ENCODE measurements around the gene NR2C2AP.
A peak's percentile ranks its signal among the peaks of the same experiment; 100 is the strongest.
"Not testable (repeated sequence)": the region's sequence is repeated elsewhere in the genome, so short reads cannot be mapped to it uniquely, and the experiment has no call there.

NR2C2AP gene, protein sequence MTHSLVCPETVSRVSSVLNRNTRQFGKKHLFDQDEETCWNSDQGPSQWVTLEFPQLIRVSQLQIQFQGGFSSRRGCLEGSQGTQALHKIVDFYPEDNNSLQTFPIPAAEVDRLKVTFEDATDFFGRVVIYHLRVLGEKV

GRCh38 chr19:19203012-19203856, at the start of gene NR2C2AP:
Gene NR2C2AP (minus strand): TSS chr19:19203414. CDS start chr19:19203060, 354 bp downstream.
- DNase-seq (ENCODE audit: low spot score) = peak; percentile 93

DNA sequence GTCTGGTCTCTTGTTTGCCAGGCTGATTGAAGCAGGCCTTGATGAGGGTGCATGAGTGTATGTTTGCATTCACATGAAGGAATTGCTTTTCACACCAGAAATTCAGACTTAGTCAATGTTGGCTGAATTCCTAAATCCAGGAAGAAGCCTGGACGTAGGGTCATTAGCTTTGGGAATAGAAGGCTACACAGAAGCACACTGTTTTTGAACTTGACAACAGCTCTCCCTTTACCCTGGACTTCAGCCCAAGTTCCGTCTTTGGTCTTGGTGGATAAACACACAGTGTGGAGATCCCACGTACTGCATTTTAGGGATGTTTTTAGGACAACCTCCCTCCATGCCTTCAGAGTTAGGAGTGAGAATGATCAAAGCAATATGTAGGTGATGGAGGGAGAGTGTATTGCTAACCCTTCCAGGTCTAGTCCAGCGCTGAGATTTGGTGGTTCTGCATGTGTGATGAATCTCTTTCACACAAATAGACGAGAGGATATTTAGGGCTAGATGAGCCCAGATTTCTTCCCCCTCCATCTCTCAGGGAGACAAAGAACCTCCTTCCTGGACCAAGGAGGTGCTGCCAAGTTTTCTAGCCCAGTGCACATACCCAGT, 47.1 kb upstream of the NR2C2AP start:
- DNase-seq (ENCODE audit: low spot score) = no peak

DNA sequence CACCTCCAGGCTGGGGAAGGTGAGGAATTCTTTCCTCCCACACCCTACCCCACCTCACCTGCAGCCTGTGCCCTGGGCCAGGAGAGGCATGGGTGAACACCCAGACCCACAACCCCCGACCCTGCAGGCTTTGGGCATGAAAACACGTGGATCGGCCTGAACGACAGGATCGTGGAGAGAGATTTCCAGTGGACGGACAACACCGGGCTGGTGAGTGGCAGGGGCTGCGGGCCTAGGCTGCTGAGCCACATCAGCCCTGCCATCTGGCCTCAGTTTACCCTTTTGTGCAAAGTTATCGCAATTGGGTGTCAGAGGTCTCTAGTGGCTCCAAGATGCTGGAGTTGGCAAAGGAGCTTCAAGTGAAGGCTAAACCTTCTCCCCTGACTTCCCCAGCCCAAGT, 37.3 kb upstream of the NR2C2AP start:
- DNase-seq (ENCODE audit: low spot score) = no peak

DNA sequence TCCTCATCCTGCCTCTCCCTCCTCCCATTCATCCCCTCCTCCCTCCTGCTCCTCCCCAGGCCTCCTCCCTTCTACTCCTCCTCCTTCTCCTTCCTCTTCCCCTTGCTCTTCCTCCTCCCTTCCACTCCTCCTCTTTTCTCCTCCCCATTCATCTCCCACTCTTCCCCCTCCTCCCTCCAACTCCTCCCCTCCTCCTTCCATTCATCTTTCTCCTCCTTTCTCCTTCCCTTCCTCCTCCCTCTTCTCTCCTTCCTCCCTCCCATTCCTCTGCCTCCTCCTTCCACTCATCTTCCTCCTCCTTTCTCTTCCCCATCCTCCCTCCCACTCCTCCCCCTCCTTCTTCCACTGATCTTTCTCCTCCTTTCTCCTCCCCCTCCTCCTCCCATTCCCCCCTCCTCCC, 36.5 kb upstream of the NR2C2AP start:
- no peak for DNase-seq (ENCODE audit: low spot score)

- DNase-seq (ENCODE audit: low spot score) = no peak
Measured at GRCh38 chr19:19238126-19238894, 35.1 kb upstream of the NR2C2AP start.

- DNase-seq (ENCODE audit: low spot score) = no peak
Measured at GRCh38 chr19:19236173-19236572, 33.0 kb upstream of the NR2C2AP start.

- DNase-seq (ENCODE audit: low spot score) = no peak
Measured at GRCh38 chr19:19234220-19234816, 31.1 kb upstream of the NR2C2AP start.

- no peak for DNase-seq (ENCODE audit: low spot score)
Measured at GRCh38 chr19:19232261-19232721, 29.1 kb upstream of the NR2C2AP start.

GRCh38 chr19:19230999-19231398, 27.8 kb upstream of the NR2C2AP start:
- no peak for DNase-seq (ENCODE audit: low spot score)

DNA sequence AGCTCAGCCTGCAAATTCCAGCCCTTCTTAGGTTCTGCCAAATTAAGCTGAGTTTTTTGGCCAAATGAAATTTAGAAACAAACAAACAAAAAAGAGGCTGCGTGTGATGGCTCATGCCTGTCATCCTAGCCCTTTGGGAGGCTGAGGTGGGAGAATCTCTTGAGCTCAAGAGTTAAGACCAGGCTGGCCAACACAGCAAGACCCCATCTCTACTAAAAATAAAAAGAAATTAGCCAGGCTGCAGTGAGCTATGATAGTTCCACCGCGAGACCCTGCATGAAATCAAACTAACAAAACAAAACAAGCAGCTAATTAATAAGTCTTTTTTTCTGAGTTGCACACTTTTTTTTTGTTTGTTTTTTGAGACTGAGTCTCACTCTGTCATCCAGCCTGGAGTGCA, 26.5 kb upstream of the NR2C2AP start:
- no peak for DNase-seq (ENCODE audit: low spot score)

DNA sequence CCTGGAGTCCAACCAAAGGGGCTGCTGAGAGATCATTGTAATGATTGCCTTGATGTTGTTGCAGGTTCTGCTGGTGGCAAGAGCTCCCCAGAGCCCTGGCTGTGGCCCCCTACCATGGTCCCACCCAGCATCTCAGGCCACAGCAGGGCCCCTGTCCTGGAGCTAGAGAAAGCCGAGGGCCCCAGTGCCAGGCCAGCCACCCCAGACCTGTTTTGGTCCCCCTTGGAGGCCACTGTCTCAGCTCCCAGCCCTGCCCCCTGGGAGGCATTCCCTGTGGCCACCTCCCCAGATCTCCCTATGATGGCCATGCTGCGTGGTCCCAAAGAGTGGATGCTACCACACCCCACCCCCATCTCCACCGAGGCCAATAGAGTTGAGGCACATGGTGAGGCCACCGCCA, 24.0 kb upstream of the NR2C2AP start:
- DNase-seq (ENCODE audit: low spot score) = no peak

GRCh38 chr19:19226663-19227062, 23.4 kb upstream of the NR2C2AP start:
- no peak for DNase-seq (ENCODE audit: low spot score)

GRCh38 chr19:19226204-19226603, 23.0 kb upstream of the NR2C2AP start:
- DNase-seq (ENCODE audit: low spot score) = no peak

- no peak for DNase-seq (ENCODE audit: low spot score)
Measured at GRCh38 chr19:19224852-19225494, 21.8 kb upstream of the NR2C2AP start.

DNA sequence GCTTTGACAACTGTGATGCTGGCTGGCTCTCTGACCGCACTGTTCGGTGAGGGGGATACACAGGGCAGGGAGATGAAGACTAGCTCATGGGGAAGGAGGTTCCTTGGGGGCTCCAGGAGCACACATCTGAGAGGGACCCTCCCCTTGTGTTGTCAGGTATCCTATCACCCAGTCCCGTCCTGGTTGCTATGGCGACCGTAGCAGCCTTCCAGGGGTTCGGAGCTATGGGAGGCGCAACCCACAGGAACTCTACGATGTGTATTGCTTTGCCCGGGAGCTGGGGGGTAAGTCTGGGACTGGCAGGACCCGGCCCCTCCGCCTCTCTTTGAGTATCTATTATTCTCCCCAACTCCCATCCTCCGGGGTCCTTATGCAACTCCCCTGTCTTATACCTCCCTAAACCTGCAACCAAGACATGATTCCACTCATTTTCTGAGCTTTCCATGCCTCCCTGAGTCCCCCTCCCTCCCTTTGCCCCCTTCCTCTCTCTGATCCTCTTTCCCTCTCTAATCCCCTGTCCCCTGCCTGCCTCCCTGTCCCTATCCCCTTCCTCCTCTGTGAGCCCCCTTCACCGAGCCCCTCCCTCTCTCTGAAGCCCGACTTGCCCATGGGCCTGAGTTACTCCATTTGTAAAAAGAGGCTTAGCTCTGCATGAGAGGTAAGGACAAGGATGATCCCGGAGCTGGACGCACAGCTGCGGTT, 21.1 kb upstream of the NR2C2AP start:
- no peak for DNase-seq (ENCODE audit: low spot score)

- no peak for DNase-seq (ENCODE audit: low spot score)
Measured at GRCh38 chr19:19223636-19224035, 20.4 kb upstream of the NR2C2AP start.

DNA sequence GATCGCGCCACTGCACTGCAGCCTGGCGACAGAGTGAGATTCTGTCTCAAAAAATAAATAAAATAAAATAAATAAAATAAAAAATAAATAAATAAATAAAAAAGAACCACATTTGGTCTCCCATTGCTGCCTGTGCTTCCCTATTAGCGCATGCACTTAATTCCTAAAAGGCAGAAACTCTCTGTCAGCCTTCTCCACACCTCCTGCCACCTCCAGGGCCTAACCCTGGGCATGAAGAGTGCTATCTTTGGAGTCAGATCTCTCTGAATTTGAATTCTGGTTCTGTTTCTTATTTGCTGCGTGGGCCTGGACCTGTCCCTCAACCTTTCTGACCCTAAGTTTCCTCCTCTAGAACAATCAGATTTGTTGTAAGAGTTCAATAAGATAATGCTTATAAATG, 19.8 kb upstream of the NR2C2AP start:
- DNase-seq (ENCODE audit: low spot score) = no peak

DNA sequence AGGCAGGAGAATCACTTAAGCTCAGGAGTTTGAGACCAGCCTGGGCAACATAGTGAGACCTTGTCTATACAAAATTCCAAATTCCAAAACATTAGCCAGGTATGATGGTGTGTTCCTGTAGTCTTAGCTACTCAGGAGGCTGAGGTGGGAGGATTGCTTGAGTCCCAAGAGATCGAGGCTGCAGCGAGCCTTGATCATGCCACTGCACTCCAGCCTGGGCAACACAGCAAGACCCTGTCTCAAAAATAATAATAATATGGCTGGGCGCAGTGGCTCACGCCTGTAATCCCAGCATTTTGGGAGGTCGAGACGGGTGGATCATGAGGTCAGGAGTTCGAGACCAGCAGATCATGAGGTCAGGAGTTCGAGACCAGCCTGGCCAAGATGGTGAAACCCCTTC, 17.8 kb upstream of the NR2C2AP start:
- not testable (repeated sequence) for DNase-seq (ENCODE audit: low spot score)

DNA sequence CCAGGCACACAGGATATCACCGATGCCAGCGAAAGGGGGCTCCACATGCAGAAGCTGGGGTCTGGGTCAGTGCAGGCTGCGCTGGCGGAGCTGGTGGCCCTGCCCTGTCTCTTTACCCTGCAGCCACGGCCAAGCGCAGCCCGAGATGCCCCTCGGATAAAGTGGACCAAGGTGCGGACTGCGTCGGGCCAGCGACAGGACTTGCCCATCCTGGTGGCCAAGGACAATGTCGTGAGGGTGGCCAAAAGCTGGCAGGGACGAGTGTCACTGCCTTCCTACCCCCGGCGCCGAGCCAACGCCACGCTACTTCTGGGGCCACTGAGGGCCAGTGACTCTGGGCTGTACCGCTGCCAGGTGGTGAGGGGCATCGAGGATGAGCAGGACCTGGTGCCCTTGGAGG, 15.7 kb upstream of the NR2C2AP start:
- DNase-seq (ENCODE audit: low spot score) = no peak

DNA sequence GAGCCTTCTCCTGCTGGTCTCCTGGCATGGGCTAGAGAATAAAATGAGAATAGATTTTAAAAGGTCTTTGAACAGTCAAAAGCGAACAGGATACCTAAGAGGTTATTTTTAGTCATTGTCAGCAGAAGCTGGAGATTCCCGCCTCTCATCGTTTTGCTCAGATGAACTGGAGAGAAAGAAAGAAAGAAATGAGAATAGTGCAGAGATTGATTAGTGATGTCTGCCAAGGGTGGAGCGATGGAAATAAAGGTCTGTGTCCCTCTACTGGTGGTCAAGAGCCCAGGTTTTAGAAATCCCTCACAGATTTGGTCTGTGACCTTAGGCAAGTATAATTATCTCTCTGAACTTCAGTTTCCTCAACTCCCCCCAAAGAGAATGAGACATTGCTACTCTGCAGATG, 13.9 kb upstream of the NR2C2AP start:
- DNase-seq (ENCODE audit: low spot score) = no peak

DNA sequence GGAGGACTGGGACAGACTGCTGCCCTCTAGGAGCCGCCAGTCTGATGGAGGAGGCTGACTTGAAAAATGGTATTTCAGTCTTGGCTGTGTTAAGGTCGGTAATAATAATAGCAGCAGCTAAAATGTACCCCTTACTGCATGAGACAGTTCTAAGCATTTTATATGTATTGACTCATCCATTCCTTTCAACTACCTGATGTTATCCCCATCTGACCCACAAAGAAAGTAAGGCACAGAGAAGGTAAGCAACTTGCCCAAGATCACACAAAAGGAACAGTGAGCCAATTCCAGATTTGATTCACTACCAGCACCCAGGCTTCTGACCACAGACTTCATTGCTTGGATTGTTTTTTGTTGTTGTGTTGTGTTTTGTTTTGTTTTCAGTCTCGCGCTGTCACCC, 12.6 kb upstream of the NR2C2AP start:
- no peak for DNase-seq (ENCODE audit: low spot score)

All from left forelimb (tissue), 1 donor.